ENCODE measurements around the gene NRXN3. TPM values are rescaled to one million over a fixed set of nuclear protein-coding genes. Genes with fewer than 3 reads are reported as not detected.

The NRXN3 gene
- total and polyA plus RNA-seq, 2 of the 4 experiments (the other 2 are of a cell fraction): 4.8 to 25.1 TPM

DNA sequence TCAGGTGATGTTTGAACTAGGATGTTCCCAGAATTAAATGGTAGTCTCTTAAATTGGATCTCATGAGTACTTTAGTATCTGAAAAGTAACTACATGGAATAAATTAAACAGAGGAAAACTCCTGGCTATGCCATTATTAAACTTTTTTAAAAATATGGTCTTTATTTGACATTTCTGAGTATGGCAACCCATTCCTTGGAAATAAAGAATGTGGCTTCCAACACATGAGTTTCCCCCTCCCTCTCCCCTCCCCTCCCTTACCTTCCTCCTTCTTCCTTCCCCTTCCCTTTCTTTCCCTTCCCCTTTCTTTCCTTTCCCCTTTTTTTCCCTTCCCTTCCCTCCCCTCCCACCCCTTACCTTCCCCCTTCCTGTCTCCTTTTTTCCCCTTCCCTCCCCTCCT, 1100.9 kb downstream of the NRXN3 start:
- no peak overlapping the region for H4K91ac ChIP-seq (ENCODE audit: insufficient read depth, low read depth, low read length)
- dilution Hi-C loops (cut with HindIII; ENCODE audit: low sequenced_read_pairs, unreplicated experiment): no loop called here

More for the DNA sequence above, 1100.9 kb downstream of the NRXN3 start:
- H3K36me3 ChIP-seq (ENCODE audit: control insufficient read depth, insufficient read depth, low read length): no peaks in the 10 kb centered on the region
- no peak overlapping the region for H3K4me2 ChIP-seq (ENCODE audit: low read depth, low read length)
- ChIA-PET CTCF (no interaction called here), POLR2A (ENCODE audit: unreplicated experiment) (no interaction called here)
- no peaks in the 10 kb centered on the region for H3K79me1 ChIP-seq (ENCODE audit: low read depth in 1 of 2, low read length in 2 of 2)
- no peak overlapping the region for H3K18ac ChIP-seq (ENCODE audit: low read depth, low read length)
- ATAC-seq (ENCODE audit: low read depth) (no peak), DNase-seq (no peak)
- H3K14ac ChIP-seq (replicated peaks; ENCODE audit: low read depth, low read length): no peak overlapping the region
- H2BK120ac ChIP-seq (ENCODE audit: low read depth, low read length): no peak overlapping the region
- intact Hi-C loops (cut with micrococcal nuclease): loop anchor here (5.0 to 10.0 kb wide), 3 partner anchors 244 to 584 kb away; no protein-coding TSS in a partner anchor
- no peak overlapping the region for H3K4ac ChIP-seq (ENCODE audit: low read depth, low read length)
- H2AFZ ChIP-seq (replicated peaks; ENCODE audit: low read length, poor library complexity): no peak overlapping the region
- TF ChIP-seq POLR2A (IDR thresholded peaks at IDR 0.05; ENCODE audit: low read depth, low read length) (no peak), MAZ (IDR thresholded peaks at IDR 0.05; ENCODE audit: borderline replicate concordance, low read depth, low read length) (no peak), CHD1 (IDR thresholded peaks at IDR 0.05; ENCODE audit: low read depth, low read length) (no peak), RCOR1 (IDR thresholded peaks at IDR 0.05; ENCODE audit: insufficient replicate concordance, low read length) (no peak), RFX5 (IDR thresholded peaks at IDR 0.05; ENCODE audit: low read depth, low read length) (no peak), BHLHE40 (IDR thresholded peaks at IDR 0.05; ENCODE audit: low read depth, low read length) (no peak), NFE2L2 (IDR thresholded peaks at IDR 0.05; ENCODE audit: low read depth, low read length) (no peak), MXI1 (IDR thresholded peaks at IDR 0.05; ENCODE audit: borderline replicate concordance, low read depth, low read length) (no peak), SMC3 (IDR thresholded peaks at IDR 0.05; ENCODE audit: low read depth, low read length) (no peak), CEBPB (IDR thresholded peaks at IDR 0.05; ENCODE audit: low read depth, low read length) (no peak), MAFK (IDR thresholded peaks at IDR 0.05; ENCODE audit: low read depth, low read length) (no peak), FOS (IDR thresholded peaks at IDR 0.05; ENCODE audit: low read depth, low read length) (no peak), RAD21 (IDR thresholded peaks at IDR 0.05; ENCODE audit: low read length) (no peak)
- TF ChIP-seq, protein P1, sequence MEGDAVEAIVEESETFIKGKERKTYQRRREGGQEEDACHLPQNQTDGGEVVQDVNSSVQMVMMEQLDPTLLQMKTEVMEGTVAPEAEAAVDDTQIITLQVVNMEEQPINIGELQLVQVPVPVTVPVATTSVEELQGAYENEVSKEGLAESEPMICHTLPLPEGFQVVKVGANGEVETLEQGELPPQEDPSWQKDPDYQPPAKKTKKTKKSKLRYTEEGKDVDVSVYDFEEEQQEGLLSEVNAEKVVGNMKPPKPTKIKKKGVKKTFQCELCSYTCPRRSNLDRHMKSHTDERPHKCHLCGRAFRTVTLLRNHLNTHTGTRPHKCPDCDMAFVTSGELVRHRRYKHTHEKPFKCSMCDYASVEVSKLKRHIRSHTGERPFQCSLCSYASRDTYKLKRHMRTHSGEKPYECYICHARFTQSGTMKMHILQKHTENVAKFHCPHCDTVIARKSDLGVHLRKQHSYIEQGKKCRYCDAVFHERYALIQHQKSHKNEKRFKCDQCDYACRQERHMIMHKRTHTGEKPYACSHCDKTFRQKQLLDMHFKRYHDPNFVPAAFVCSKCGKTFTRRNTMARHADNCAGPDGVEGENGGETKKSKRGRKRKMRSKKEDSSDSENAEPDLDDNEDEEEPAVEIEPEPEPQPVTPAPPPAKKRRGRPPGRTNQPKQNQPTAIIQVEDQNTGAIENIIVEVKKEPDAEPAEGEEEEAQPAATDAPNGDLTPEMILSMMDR (conservative IDR thresholded peaks at IDR 0.05; ENCODE audit: low read depth, low read length): no peak
- TF ChIP-seq, protein P2, sequence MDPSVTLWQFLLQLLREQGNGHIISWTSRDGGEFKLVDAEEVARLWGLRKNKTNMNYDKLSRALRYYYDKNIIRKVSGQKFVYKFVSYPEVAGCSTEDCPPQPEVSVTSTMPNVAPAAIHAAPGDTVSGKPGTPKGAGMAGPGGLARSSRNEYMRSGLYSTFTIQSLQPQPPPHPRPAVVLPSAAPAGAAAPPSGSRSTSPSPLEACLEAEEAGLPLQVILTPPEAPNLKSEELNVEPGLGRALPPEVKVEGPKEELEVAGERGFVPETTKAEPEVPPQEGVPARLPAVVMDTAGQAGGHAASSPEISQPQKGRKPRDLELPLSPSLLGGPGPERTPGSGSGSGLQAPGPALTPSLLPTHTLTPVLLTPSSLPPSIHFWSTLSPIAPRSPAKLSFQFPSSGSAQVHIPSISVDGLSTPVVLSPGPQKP (IDR thresholded peaks at IDR 0.05; ENCODE audit: borderline replicate concordance, low read depth, low read length): no peak
- TF ChIP-seq, protein P3, sequence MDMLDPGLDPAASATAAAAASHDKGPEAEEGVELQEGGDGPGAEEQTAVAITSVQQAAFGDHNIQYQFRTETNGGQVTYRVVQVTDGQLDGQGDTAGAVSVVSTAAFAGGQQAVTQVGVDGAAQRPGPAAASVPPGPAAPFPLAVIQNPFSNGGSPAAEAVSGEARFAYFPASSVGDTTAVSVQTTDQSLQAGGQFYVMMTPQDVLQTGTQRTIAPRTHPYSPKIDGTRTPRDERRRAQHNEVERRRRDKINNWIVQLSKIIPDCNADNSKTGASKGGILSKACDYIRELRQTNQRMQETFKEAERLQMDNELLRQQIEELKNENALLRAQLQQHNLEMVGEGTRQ (IDR thresholded peaks at IDR 0.05; ENCODE audit: low read depth, low read length): no peak
- no peak overlapping the region for H2BK5ac ChIP-seq (ENCODE audit: low read depth, low read length, poor library complexity, severe bottlenecking)
- H4K20me1 ChIP-seq (ENCODE audit: insufficient read depth, low read length): no peaks in the 10 kb centered on the region
- H2BK15ac ChIP-seq (ENCODE audit: low read depth, low read length): no peak overlapping the region
- no peak overlapping the region for H3K4me3 ChIP-seq (ENCODE audit: insufficient read depth, low read depth, low read length)
- no peak overlapping the region for H2BK20ac ChIP-seq (ENCODE audit: low read depth, low read length)
- in situ Hi-C loops (cut with MboI; ENCODE audit: low sequenced_read_pairs): loop anchor here (25.0 kb wide), 1 partner anchor 1591 kb away; no protein-coding TSS in a partner anchor
- BruUV-seq (replicated peaks): no TSS peak
- H4K8ac ChIP-seq (ENCODE audit: low read depth in 2 of 2, low read length in 2 of 2): no peak overlapping the region
- no peak overlapping the region for H4K5ac ChIP-seq (ENCODE audit: low read depth, low read length)
- no peak overlapping the region for H3K56ac ChIP-seq (ENCODE audit: extremely low read depth, insufficient read depth, low read length)
- no peak overlapping the region for H3K9ac ChIP-seq (ENCODE audit: low read depth, low read length)
- no peaks in the 10 kb centered on the region for H3K4me1 ChIP-seq (ENCODE audit: control insufficient read depth, insufficient read depth, low read length)
- H3K9me3 ChIP-seq (ENCODE audit: control insufficient read depth, insufficient read depth, low read length): no peaks in the 10 kb centered on the region
- H3K9me1 ChIP-seq (ENCODE audit: insufficient read depth, low read length): no peaks in the 10 kb centered on the region
- H2AK9ac ChIP-seq (replicated peaks; ENCODE audit: low read depth, low read length, poor library complexity): no peak overlapping the region
- H3K27me3 ChIP-seq (ENCODE audit: control insufficient read depth, insufficient read depth, low read length): peaks cover 2% of the 10 kb centered on the region; the same call in 1 of the 2 replicates
- H2AK5ac ChIP-seq (ENCODE audit: low read depth, low read length): no peak overlapping the region
- H3K27ac ChIP-seq (ENCODE audit: insufficient read depth, low read length): no peak overlapping the region
- H3K23ac ChIP-seq (ENCODE audit: low read depth, low read length): no peak overlapping the region

Data from IMR-90 (cell line).